GM23338 (cell line): ENCODE measurements around the gene PABPC1L. TPM values are rescaled to one million over a fixed set of nuclear protein-coding genes. Genes with fewer than 3 reads are reported as not detected.

Experiments
- ATAC-seq: fragments of 200-7000 bp; cut with Tn5 transposase; 3 replicates; pipeline ENCODE4 v1.9.1; 2020
- DNase-seq: peaks from one replicate; pipeline ENCODE4 v3.0.0-alpha.2; 2015; ENCODE audit warnings: low spot score
- H2AFZ ChIP-seq: fragments of 200-600 bp; sonication (generic); 2 replicates; pipeline ENCODE4 v1.8.0; 2016; ENCODE audit warnings: antibody characterized with exemption, mild to moderate bottlenecking, moderate library complexity
- H3F3A ChIP-seq: fragments of 200-600 bp; sonication (generic); replicated peaks from 2 replicates; pipeline ENCODE4 v1.8.0; 2017; ENCODE audit warnings: antibody characterized with exemption, mixed run types, low read depth
- H3K27ac ChIP-seq: fragments of 200-600 bp; sonication (generic); 2 replicates; pipeline ENCODE4 v1.6.1; 2016; ENCODE audit warnings: low read depth
- H3K27me3 ChIP-seq: fragments of 200-600 bp; sonication (generic); 2 replicates; pipeline ENCODE4 v1.8.0; 2016; ENCODE audit warnings: mild to moderate bottlenecking, mixed run types, moderate library complexity; ENCODE audit not compliant: insufficient read depth
- H3K36me3 ChIP-seq: fragments of 200-600 bp; sonication (generic); 2 replicates; pipeline ENCODE4 v1.8.0; 2016; ENCODE audit warnings: mild to moderate bottlenecking; ENCODE audit not compliant: insufficient read depth
- H3K4me1 ChIP-seq: fragments of 200-600 bp; sonication (generic); 2 replicates; pipeline ENCODE4 v1.8.0; 2016; ENCODE audit warnings: mild to moderate bottlenecking, moderate library complexity; ENCODE audit not compliant: insufficient read depth
- H3K4me2 ChIP-seq: fragments of 200-600 bp; sonication (generic); 2 replicates; pipeline ENCODE4 v1.7.1; 2017; ENCODE audit warnings: mixed run types
- H3K4me3 ChIP-seq: fragments of 200-600 bp; sonication (generic); 2 replicates; pipeline ENCODE4 v1.6.1; 2016; ENCODE audit warnings: mixed run types
- H3K79me2 ChIP-seq: fragments of 200-600 bp; sonication (generic); replicated peaks from 2 replicates; pipeline ENCODE4 v1.8.0; 2017; ENCODE audit warnings: mild to moderate bottlenecking; ENCODE audit not compliant: insufficient read depth
- H3K9me2 ChIP-seq: fragments of 200-600 bp; sonication (generic); 2 replicates; pipeline ENCODE4 v1.8.0; 2017; ENCODE audit not compliant: insufficient read depth
- H4K20me1 ChIP-seq: fragments of 200-600 bp; sonication (generic); replicated peaks from 2 replicates; pipeline ENCODE4 v1.8.0; 2017; ENCODE audit warnings: mild to moderate bottlenecking; ENCODE audit not compliant: insufficient read depth
- H3K27ac Mint-ChIP-seq: 2 replicates; pipeline ENCODE4 v1.8.0; 2020; ENCODE audit warnings: inconsistent platforms, mild to moderate bottlenecking, moderate library complexity, mixed read lengths
- H3K27me3 Mint-ChIP-seq: 3 replicates; pipeline ENCODE4 v1.8.0; 2022; ENCODE audit warnings: low read depth, mild to moderate bottlenecking, moderate library complexity, mixed read lengths, inconsistent platforms; ENCODE audit not compliant: insufficient read depth, poor library complexity
- H3K36me3 Mint-ChIP-seq: 3 replicates; pipeline ENCODE4 v1.8.0; 2021; ENCODE audit warnings: low read depth, mild to moderate bottlenecking, inconsistent platforms, moderate library complexity, mixed read lengths
- H3K4me1 Mint-ChIP-seq: 3 replicates; pipeline ENCODE4 v1.8.0; 2020; ENCODE audit warnings: mild to moderate bottlenecking, inconsistent platforms, mixed read lengths
- H3K4me3 Mint-ChIP-seq: 3 replicates; pipeline ENCODE4 v1.8.0; 2021; ENCODE audit warnings: moderate library complexity, mild to moderate bottlenecking, inconsistent platforms, mixed read lengths
- H3K9me3 Mint-ChIP-seq: 3 replicates; pipeline ENCODE4 v1.8.0; 2020; ENCODE audit warnings: moderate library complexity, mild to moderate bottlenecking, inconsistent platforms, mixed read lengths
- CREB1 ChIP-seq: fragments of 250-450 bp; sonication (Bioruptor Pico); IDR thresholded peaks from 2 replicates; pipeline ENCODE4 v1.5.0; 2020; ENCODE audit warnings: low read depth, mild to moderate bottlenecking, moderate library complexity
- EZH2 ChIP-seq: fragments of 200-600 bp; sonication (generic); IDR thresholded peaks from one replicate; pipeline ENCODE4 v1.8.0; 2017; ENCODE audit warnings: antibody characterized with exemption, mild to moderate bottlenecking, low read depth; ENCODE audit not compliant: unreplicated experiment
- EZH2phosphoT487 ChIP-seq: fragments of 200-600 bp; sonication (generic); IDR thresholded peaks from one replicate; pipeline ENCODE4 v1.8.1; 2018; ENCODE audit warnings: antibody characterized with exemption; ENCODE audit not compliant: unreplicated experiment
- JUNB ChIP-seq: IDR thresholded peaks from one replicate; pipeline ENCODE4 v1.6.1; 2016; ENCODE audit warnings: antibody characterized with exemption; ENCODE audit not compliant: unreplicated experiment
- NANOG ChIP-seq: IDR thresholded peaks from 2 replicates; pipeline ENCODE4 v1.6.1; 2016; ENCODE audit warnings: antibody characterized with exemption, borderline replicate concordance
- POLR2AphosphoS5 ChIP-seq: IDR thresholded peaks from 2 replicates; pipeline ENCODE4 v1.6.1; 2016; ENCODE audit warnings: antibody characterized with exemption, low read depth
- STAT1 ChIP-seq: IDR thresholded peaks from one replicate; pipeline ENCODE4 v1.6.1; 2016; ENCODE audit warnings: antibody characterized with exemption; ENCODE audit not compliant: unreplicated experiment
- ZNF114 ChIP-seq: fragments of 250-450 bp; sonication (Bioruptor Pico); IDR thresholded peaks from 2 replicates; pipeline ENCODE4 v1.5.0; 2020; ENCODE audit warnings: mild to moderate bottlenecking, moderate library complexity
- ZNF331 ChIP-seq: fragments of 250-450 bp; sonication (Bioruptor Pico); IDR thresholded peaks from 2 replicates; pipeline ENCODE4 v1.5.0; 2020; ENCODE audit warnings: low read depth, mild to moderate bottlenecking, moderate library complexity
- polyA plus RNA-seq: library from polyadenylated mRNA; unstranded; fragments of >200 nt; fragmentation: Nextera tagmentation; extraction: Ambion mirVana; gene quantifications from 2 replicates; pipeline ENCODE4 v1.2.1, GENCODE V29; 2016
- total RNA-seq: library from RNA; depleted of rRNA; stranded (reverse); fragments of >200 nt; shearing (Covaris generic); gene quantifications from 2 replicates; pipeline ENCODE4 v1.2.3, GENCODE V29; 2014
- TF ChIP-seq, protein P1 (sequence below): IDR thresholded peaks from one replicate; pipeline ENCODE4 v1.6.1; 2018; ENCODE audit warnings: antibody characterized with exemption; ENCODE audit not compliant: unreplicated experiment
- TF ChIP-seq, protein P2 (sequence below): IDR thresholded peaks from 2 replicates; pipeline ENCODE4 v1.6.1; 2016; ENCODE audit warnings: antibody characterized with exemption
- TF ChIP-seq, protein P3 (sequence below), 2 experiments: fragments of 200-600 bp in 1 of 2; sonication (generic) in 1 of 2; conservative IDR thresholded peaks; 2 replicates each; pipeline versions ENCODE4 v1.5.1 to v1.6.1; 2016 to 2017; ENCODE audit warnings: antibody characterized with exemption in 2 of 2, low read depth in 2 of 2, mild to moderate bottlenecking in 2 of 2, moderate library complexity in 1 of 2
- TF ChIP-seq, protein P4 (sequence below): fragments of 250-450 bp; sonication (Bioruptor Pico); IDR thresholded peaks from 2 replicates; pipeline ENCODE4 v1.5.0; 2020; ENCODE audit warnings: mild to moderate bottlenecking, moderate library complexity

The PABPC1L gene
- total and polyA plus RNA-seq, 2 experiments from 2014 or later: 44.4 to 49.1 TPM

DNA sequence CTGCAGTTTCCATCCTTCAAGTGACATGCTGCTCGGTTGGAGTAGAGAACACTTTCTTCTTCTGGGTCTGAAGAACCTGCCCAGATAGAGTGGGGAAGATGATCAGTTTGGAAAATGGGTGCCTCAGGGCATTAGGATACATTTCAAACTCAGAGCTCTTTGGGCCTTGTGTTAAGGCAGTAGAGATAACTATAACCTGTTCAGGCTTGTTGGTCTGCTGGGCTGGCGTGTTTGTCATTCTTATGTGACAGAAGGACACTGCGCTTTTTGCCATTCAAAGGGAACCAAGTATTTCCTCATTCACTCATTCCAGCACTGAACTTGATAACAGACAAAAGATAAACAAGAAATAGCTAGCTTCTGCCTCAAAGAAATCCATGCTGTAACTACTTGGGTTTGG lies 46.5 kb downstream of the PABPC1L start:
- Histone ChIP-seq H3F3A (no peaks in the 10 kb centered on the region), H3K36me3 (peaks cover 24% of the 10 kb centered on the region), H3K4me1 (peaks cover 22% of the 10 kb centered on the region), H3K9me2 (no peaks in the 10 kb centered on the region), H3K27ac (no peak overlapping the region), H3K4me3 (no peak overlapping the region), H2AFZ (no peak overlapping the region), H4K20me1 (peaks cover 21% of the 10 kb centered on the region), H3K79me2 (peaks cover 28% of the 10 kb centered on the region), H3K4me2 (no peak overlapping the region), H3K27me3 (peaks cover 9% of the 10 kb centered on the region)
- DNase-seq (no peak), ATAC-seq (no peak)
- TF ChIP-seq, protein P1, sequence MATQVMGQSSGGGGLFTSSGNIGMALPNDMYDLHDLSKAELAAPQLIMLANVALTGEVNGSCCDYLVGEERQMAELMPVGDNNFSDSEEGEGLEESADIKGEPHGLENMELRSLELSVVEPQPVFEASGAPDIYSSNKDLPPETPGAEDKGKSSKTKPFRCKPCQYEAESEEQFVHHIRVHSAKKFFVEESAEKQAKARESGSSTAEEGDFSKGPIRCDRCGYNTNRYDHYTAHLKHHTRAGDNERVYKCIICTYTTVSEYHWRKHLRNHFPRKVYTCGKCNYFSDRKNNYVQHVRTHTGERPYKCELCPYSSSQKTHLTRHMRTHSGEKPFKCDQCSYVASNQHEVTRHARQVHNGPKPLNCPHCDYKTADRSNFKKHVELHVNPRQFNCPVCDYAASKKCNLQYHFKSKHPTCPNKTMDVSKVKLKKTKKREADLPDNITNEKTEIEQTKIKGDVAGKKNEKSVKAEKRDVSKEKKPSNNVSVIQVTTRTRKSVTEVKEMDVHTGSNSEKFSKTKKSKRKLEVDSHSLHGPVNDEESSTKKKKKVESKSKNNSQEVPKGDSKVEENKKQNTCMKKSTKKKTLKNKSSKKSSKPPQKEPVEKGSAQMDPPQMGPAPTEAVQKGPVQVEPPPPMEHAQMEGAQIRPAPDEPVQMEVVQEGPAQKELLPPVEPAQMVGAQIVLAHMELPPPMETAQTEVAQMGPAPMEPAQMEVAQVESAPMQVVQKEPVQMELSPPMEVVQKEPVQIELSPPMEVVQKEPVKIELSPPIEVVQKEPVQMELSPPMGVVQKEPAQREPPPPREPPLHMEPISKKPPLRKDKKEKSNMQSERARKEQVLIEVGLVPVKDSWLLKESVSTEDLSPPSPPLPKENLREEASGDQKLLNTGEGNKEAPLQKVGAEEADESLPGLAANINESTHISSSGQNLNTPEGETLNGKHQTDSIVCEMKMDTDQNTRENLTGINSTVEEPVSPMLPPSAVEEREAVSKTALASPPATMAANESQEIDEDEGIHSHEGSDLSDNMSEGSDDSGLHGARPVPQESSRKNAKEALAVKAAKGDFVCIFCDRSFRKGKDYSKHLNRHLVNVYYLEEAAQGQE: no peak
- TF ChIP-seq, protein P2, sequence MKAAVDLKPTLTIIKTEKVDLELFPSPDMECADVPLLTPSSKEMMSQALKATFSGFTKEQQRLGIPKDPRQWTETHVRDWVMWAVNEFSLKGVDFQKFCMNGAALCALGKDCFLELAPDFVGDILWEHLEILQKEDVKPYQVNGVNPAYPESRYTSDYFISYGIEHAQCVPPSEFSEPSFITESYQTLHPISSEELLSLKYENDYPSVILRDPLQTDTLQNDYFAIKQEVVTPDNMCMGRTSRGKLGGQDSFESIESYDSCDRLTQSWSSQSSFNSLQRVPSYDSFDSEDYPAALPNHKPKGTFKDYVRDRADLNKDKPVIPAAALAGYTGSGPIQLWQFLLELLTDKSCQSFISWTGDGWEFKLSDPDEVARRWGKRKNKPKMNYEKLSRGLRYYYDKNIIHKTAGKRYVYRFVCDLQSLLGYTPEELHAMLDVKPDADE: no peak
- TF ChIP-seq NANOG (no peak), STAT1 (no peak), JUNB (no peak), ZNF331 (CRISPR knock-in tag) (no peak), POLR2AphosphoS5 (no peak), EZH2phosphoT487 (no peak), ZNF114 (CRISPR knock-in tag) (no peak), EZH2 (no peak), CREB1 (CRISPR knock-in tag) (no peak)
- TF ChIP-seq, protein P3, sequence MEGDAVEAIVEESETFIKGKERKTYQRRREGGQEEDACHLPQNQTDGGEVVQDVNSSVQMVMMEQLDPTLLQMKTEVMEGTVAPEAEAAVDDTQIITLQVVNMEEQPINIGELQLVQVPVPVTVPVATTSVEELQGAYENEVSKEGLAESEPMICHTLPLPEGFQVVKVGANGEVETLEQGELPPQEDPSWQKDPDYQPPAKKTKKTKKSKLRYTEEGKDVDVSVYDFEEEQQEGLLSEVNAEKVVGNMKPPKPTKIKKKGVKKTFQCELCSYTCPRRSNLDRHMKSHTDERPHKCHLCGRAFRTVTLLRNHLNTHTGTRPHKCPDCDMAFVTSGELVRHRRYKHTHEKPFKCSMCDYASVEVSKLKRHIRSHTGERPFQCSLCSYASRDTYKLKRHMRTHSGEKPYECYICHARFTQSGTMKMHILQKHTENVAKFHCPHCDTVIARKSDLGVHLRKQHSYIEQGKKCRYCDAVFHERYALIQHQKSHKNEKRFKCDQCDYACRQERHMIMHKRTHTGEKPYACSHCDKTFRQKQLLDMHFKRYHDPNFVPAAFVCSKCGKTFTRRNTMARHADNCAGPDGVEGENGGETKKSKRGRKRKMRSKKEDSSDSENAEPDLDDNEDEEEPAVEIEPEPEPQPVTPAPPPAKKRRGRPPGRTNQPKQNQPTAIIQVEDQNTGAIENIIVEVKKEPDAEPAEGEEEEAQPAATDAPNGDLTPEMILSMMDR (conservative IDR thresholded peaks at IDR 0.05; ENCODE audit: low read depth in 2 of 2): no peak
- TF ChIP-seq, protein P4, sequence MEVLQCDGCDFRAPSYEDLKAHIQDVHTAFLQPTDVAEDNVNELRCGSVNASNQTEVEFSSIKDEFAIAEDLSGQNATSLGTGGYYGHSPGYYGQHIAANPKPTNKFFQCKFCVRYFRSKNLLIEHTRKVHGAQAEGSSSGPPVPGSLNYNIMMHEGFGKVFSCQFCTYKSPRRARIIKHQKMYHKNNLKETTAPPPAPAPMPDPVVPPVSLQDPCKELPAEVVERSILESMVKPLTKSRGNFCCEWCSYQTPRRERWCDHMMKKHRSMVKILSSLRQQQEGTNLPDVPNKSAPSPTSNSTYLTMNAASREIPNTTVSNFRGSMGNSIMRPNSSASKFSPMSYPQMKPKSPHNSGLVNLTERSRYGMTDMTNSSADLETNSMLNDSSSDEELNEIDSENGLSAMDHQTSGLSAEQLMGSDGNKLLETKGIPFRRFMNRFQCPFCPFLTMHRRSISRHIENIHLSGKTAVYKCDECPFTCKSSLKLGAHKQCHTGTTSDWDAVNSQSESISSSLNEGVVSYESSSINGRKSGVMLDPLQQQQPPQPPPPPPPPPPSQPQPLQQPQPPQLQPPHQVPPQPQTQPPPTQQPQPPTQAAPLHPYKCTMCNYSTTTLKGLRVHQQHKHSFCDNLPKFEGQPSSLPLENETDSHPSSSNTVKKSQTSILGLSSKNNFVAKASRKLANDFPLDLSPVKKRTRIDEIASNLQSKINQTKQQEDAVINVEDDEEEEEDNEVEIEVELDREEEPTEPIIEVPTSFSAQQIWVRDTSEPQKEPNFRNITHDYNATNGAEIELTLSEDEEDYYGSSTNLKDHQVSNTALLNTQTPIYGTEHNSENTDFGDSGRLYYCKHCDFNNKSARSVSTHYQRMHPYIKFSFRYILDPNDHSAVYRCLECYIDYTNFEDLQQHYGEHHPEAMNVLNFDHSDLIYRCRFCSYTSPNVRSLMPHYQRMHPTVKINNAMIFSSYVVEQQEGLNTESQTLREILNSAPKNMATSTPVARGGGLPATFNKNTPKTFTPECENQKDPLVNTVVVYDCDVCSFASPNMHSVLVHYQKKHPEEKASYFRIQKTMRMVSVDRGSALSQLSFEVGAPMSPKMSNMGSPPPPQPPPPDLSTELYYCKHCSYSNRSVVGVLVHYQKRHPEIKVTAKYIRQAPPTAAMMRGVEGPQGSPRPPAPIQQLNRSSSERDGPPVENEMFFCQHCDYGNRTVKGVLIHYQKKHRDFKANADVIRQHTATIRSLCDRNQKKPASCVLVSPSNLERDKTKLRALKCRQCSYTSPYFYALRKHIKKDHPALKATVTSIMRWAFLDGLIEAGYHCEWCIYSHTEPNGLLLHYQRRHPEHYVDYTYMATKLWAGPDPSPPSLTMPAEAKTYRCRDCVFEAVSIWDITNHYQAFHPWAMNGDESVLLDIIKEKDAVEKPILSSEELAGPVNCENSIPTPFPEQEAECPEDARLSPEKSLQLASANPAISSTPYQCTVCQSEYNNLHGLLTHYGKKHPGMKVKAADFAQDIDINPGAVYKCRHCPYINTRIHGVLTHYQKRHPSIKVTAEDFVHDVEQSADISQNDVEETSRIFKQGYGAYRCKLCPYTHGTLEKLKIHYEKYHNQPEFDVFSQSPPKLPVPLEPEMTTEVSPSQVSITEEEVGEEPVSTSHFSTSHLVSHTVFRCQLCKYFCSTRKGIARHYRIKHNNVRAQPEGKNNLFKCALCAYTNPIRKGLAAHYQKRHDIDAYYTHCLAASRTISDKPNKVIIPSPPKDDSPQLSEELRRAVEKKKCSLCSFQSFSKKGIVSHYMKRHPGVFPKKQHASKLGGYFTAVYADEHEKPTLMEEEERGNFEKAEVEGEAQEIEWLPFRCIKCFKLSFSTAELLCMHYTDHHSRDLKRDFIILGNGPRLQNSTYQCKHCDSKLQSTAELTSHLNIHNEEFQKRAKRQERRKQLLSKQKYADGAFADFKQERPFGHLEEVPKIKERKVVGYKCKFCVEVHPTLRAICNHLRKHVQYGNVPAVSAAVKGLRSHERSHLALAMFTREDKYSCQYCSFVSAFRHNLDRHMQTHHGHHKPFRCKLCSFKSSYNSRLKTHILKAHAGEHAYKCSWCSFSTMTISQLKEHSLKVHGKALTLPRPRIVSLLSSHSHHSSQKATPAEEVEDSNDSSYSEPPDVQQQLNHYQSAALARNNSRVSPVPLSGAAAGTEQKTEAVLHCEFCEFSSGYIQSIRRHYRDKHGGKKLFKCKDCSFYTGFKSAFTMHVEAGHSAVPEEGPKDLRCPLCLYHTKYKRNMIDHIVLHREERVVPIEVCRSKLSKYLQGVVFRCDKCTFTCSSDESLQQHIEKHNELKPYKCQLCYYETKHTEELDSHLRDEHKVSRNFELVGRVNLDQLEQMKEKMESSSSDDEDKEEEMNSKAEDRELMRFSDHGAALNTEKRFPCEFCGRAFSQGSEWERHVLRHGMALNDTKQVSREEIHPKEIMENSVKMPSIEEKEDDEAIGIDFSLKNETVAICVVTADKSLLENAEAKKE: no peak
- peaks cover 23% of the 10 kb centered on the region for H3K4me1 Mint-ChIP-seq
- H3K36me3 Mint-ChIP-seq: peaks cover 52% of the 10 kb centered on the region
- no peaks in the 10 kb centered on the region for H3K9me3 Mint-ChIP-seq
- no peak overlapping the region for H3K27ac Mint-ChIP-seq
- peaks cover 3% of the 10 kb centered on the region for H3K27me3 Mint-ChIP-seq
- H3K4me3 Mint-ChIP-seq: no peak overlapping the region
